ENCODE results near the gene IFNGR2.
"Not testable (repeated sequence)": the region's sequence is repeated elsewhere in the genome, so short reads cannot be mapped to it uniquely, and the experiment has no call there.

The IFNGR2 gene

DNA sequence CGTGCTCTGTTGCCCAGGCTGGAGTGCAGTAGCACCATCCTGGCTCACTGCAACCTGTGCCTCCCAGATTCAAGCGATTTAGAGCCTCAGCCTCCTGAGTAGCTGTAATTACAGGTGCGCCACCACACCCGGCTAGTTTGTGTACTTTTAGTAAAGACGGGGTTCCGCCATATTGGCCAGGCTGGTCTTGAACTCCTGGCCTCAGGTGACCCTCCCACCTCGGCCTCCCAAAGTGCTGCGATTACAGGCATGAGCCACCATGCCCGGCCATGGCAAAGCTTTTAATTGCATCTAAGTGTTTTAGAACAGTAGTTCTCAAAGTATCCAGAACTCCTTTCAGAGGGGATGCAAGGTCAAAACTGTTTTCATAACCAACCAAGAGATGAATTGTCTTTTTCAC lies 25.1 kb upstream of the IFNGR2 start:
- no peak for DNase-seq

DNA sequence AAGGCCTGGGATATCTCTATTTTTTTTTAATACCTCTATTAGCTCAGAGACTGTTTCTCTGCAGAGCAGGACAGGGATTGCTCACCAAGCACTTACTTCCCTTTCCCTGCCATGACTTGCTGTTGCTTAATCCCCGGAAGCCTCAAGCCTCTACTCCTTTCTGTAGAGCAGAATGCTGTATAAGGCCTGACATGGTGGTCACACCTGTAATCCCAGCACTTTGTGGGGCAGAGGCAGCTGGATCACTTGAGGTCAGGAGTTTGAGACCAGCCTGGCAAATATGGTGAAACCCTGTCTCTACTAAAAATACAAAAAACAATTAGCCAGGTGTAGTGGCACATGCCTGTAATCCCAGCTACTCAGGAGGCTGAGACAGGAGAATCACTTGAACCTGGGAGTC lies 23.3 kb upstream of the IFNGR2 start:
- DNase-seq: peak; percentile 71

DNA sequence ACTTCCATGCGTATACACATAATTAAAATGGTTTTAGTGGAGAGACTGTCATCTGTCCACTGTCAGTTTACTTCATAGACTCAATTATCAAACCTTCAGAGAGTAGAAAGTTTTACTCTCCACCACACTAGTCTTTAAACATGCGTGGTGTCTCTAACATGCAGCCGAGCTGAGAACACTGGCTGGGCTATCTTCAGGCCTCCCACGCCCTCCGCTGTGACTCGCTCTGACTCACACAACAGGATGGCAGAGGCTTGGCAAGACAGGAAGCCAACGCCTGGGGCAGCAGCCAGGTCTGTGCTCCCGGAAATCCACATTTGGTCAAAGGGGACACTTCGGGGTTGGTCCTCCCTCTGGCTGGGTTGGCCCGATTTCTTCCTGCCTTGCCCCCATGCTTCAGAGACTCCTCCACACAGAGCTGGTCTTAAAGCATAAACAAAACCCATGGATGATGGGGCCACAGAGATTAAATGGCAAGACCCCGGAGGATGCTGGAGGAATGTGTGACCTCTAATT lies 22.7 kb upstream of the IFNGR2 start:
- DNase-seq: peak; percentile 93

DNA sequence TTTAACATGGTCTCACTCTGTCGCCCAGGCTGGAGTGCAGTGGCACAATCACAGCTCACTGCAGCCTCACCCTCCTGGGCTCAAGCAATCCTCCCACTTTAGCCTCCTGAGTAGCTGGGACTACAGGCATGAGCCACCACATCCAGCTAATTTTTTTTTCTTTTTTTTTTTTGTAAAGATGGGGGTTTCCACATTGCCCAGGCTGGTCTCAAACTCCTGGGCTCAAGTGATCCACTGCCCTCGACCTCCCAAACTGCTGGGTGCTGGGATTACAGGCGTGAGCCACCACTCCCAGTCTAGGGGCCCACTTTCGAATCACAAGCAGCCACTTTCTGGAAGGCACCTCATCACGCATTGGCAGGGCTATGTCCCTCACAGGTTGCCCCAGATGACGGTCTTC lies 21.8 kb upstream of the IFNGR2 start:
- not testable (repeated sequence) for DNase-seq

DNA sequence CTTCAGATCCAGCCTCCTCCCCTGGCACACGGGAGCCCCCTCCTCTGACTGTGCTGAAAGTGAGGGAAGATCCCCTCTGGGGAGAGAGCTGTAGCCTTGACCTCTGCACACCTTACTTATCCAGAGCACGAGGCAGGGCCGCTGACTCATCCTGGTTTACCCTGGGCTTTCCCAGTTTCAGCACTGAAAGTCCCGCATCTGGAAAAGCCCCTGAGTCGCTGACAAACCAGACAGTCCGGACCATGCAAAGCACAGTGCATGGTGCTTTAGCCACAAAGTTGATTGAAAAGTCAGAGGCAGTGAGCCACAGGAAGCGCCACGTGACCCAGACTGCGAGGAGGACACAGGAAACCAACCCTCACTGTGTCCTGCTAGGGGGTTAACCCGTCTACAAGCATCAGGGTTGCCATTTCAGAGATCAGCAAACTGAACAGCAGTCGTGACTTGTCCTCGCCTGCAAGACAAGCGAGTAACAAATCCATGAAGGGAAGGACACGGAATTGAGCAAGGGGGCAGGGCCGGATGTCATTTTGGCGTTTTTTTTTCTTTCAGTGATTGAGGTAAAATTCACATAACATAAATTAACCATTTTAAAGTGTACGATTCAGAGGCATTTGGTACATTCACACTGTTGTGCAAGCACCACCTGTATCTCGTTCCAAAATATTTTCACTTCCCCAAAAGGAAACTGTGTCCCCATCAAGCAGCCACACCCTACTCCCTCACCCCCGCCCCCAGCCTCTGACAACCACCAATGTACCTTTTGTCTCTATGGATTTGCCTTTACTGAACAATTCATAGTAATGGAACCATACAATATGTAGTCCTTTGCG lies 19.9 kb upstream of the IFNGR2 start:
- peak; percentile 90 for DNase-seq

DNA sequence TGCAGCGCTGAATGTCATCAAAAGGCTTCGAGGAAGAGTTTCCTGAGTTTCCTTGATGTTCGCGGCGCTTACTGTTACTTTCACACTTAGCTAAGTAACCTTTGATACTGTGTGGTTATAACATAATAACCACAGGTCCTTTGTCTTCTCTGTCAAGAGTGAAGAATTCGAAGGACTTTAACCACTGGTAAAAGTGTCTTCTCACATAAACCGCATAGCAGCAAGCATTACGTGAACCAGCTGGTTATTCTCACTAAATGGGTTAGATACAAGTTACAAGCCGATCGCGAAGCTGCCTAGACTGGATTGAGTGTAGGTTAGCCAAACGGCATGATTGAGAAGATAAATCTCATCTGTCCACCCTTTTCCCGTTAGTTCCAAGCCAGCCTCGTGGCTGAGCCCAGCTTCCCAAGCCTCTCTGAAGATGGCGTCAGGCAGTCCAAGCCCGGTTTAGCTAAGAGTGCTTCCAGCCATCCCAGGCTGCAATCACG lies 18.3 kb upstream of the IFNGR2 start:
- DNase-seq: peak; percentile 59

DNA sequence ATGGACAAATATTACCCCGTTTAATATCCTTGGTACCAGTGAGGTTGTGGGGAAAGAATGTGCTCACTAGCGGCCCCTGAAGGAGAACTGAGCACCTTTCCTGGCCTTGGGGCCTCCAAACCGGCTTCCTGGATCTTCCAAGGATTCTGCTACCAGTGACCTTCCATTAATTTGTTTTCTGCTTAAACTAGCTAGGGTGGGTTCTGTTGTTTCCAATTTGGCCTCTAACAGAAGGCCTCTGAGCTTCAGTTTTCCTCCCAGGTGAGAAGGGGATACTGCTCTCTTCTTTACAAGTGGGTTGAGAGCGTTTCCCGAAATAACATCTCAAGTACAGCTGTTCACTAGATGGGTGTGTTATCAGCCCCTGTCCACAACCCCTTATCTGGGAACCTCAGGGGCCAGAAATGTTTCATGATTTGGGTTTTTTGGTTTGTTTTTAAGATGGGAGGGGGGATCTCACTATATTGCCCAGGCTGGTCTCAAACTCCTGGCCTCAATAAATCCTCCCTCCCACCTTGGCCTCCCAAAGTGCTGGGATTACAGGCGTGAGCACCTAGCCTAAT lies 16.9 kb upstream of the IFNGR2 start:
- no peak for DNase-seq

DNA sequence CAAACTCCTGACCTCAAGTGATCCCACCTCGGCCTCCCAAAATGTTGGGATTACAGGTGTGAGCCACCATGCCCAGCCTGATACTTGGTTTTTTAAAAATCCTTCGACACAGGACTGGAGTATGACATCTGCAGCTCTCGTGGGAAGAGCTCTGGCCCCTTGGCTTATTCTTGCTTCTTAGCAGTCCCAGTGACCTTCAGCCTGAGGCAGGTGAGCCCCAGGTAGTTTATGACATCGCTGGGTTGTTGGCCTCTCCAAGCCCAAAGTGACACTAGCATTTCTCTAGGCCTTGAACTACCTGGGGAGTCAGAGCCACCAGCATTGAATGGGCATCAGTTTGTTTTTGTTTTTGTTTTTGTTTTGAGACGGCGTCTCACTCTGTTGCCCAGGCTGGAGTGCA lies 15.9 kb upstream of the IFNGR2 start:
- no peak for DNase-seq

DNA sequence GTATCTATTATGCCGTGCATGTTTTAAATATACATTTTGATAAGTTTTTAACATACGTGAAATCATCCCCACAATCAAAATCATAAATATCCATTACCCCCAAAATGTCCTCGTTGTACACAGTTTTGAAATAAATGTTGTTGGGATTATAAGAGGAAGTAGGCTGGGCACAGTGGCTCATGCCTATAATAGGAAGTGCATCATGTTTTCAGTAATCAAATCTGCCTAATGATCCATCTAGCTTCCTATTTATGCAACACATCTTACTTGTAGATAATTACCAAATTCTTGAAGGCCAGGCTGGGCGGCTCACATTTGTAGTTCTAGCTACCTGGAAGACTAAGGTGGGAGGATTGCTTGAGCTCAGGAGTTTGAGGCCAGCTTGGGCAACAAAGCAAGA lies 15.0 kb upstream of the IFNGR2 start:
- DNase-seq: peak; percentile 41

DNA sequence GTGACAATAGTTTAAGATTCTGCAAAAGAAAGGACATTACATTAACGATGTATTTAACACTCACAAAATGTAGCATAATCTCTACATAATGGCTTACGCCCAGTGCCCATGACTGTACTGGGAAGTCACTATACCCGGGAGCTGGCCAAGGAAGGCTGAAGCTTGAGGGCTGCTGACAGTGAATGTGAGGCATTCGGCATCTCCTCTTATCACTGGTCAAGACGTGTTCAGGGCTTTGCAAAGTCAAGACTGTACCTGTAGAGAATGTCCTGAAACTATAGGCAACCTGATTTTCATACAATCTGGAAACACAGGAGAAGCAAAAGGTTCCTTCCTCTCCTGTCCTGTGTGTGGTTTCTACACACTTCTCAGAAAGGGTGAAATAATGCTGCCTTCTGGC lies 12.7 kb upstream of the IFNGR2 start:
- no peak for DNase-seq

DNA sequence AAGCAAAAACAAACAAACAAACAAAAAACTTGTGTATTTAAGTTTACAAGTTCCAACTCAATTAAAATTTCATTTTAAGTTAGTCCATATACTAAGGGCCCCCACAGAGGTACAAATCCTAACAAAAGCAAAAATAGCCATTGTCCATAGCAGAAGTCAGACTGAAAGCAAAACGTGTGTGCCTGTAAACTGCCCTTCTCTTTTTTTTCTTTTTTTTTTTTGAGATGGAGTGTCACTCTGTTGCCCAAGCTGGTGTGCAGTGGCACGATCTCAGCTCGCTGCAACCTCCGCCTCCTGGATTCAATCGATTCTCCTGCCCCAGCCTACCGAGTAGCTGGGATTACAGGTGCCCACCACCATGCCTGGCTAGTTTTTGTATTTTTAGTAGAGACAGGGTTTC lies 11.6 kb upstream of the IFNGR2 start:
- no peak for DNase-seq

DNA sequence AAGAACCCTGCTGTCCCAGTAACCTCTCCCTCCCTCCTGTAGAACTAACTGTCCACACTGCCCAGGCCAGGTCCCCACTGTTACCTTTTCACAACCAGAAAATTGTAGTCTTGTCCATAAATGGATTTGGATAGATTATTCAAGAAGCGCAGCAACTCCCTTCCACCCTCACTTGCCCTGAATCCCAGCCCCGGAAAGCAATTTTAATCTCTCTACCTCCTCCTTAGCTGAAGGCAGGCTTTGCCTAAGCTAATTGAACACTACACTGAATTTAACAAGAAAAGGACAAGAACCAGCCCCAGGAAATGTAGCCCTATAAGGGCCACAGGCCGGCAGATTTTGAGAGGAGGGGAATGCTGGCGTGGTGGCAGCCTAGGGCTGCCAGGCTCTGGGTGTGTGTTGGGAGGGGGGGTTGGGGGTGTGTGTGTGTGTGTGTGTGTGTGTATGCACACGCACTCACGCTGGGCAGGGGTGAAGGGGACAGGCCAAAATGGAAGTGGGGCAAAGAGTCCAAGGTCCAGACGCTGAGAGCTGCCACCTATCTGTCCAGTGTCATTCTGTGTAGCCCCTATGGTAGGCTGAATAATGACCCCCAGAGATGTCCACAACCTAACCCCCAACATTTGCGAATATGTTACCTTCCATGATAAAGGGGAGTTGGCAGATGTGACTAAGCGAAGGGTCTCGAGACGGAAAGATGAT lies 10.8 kb upstream of the IFNGR2 start:
- no peak for DNase-seq

DNA sequence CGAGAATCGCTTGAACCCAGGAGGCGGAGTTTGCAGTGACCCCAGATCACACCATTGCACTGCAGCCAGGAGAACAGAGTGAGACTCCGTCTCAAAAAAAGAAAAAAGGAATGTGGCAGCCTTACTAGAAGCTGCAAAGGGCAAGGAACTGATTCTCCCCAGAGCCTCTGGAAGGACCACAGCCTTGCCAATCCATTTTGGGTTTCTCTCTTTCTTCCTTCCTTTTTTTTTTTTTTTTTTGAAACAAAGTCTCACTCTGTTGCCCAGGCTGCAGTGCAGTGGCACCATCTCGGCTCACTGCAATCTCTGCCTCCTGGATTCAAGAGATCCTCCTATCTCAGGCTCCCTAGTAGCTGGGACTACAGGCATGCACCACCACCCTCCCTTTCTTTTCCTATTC lies 9.9 kb upstream of the IFNGR2 start:
- no peak for DNase-seq

DNA sequence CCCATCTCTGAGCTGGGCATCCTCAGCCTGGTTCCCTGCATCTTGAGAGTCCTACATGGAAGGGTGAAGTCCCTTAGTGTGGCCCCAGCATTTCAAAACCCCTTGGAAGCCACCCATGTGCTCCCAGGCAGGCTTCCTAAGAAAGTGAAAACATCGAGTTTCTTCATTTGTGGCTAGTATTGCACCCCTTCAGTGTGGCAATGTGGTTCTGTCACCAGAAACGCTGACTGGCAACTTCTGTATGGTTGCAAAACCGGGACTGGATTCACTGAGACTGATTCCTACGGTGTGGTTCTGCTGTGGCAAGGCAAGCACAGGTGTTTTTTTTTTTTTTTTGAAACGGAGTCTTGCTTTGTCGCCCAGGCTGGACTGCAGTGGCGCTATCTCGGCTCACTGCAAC lies 9.0 kb upstream of the IFNGR2 start:
- peak; percentile 62 for DNase-seq

DNA sequence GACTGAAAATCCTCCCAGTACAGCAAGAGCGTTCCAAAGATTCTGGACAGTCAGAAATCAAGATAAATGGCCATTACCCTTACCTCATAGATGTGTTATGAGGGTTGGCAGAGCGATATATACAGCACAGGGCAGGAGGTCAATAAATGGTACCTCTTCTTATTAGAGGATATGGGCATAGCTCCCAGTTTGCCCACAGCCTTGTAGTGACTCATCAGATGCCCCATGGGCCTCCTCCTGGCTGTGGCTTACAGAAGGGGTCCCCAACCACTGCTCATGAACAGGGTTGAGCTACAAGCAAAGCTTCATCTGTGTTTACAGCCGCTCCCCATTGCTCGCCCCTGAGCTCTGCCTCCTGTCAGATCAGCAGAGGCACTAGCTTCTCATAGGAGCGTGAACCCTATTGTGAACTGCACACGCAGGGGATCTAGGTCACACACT lies 7.3 kb upstream of the IFNGR2 start:
- no peak for DNase-seq

DNA sequence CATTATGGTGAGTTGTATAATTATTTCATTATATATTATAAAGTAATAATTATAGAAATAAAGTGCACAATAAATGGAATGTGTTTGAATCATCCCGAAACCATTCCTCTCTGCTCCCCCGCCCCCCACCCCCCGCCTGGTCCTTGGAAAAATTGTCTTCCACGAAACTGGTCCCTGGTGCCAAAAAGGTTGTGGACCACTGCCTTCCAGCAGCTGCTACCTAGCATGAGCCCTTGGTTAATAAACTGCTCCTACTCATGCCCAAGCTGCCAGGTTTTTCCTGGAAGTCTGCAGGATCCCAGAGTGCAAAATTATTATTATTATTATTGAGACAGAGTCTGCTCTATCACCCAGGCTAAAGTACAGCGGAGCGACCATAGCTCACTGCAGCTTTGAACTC lies 6.8 kb upstream of the IFNGR2 start:
- no peak for DNase-seq

DNA sequence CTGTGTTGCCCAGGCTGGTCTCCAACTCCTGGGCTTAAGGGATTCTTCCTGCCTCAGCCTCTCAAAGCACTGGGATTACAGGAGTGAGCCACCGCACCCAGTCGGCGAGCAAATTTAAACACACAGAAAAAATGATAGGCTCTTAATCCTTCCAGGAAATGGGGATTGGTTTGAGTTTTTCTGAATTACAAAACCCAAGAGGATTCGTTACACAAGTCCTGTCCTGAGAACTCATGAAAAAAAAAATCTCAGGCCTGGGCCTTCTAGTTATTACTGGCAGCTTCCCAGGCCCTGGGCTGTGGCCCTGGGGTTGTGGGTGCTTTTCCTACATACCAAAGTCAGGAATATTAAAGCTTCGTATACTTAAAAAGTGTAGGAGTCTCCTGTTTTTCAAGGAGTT lies 6.3 kb upstream of the IFNGR2 start:
- no peak for DNase-seq

DNA sequence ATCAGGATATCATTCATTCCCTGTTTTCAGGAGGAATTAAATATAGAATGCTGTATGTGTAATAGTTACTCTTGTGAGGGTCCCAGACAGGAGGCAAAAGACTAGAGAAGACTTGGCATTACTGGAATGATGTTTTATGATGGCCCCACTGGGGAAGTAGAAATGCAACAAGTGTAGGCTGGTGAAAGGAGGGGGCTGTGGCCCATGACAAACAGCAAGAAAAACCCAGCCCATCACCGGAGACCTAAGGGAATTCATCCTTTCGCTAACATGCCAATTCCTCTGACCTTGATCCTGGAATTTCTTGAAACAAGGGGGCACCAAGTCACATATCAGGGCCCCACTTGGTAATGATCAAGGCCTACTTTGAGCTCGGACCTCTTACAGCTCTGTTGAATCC lies 5.5 kb upstream of the IFNGR2 start:
- DNase-seq: no peak

DNA sequence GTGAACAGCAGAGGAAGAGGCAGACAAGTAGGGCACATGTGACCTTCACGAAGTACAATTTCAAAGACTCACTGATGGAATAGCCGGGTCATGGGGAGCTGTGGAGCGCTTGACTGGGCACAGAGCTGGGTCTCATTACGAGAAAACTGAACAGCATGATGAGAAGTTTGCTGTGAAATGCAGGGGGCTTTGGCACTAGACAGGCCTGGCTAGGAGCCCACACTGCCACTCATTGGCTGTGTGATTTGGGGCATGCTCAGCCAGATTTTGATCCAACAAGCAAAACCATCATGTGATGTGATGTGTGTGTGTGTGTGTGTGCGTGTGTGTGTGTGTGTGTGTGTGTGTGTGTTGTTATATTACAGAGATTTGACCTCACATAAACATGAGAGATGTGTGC lies 4.9 kb upstream of the IFNGR2 start:
- DNase-seq: no peak

DNA sequence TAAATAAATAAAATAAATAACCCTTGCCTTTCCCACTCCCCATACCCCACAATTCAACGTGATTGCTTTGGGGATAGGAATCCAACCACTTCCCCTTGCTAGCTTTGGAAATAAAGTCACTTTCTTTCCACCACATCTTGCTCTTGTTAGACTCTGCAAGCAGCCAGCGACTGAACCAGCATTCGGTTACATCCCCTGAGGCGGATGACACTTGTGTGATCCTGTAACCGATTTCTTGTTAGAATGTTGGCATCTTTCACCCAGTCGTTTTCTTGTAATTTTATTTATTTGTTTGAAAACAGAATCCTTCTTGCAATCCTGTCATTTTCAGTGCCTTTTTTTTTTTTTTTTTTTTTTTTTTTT lies 1.6 kb upstream of the IFNGR2 start:
- DNase-seq: no peak

DNA sequence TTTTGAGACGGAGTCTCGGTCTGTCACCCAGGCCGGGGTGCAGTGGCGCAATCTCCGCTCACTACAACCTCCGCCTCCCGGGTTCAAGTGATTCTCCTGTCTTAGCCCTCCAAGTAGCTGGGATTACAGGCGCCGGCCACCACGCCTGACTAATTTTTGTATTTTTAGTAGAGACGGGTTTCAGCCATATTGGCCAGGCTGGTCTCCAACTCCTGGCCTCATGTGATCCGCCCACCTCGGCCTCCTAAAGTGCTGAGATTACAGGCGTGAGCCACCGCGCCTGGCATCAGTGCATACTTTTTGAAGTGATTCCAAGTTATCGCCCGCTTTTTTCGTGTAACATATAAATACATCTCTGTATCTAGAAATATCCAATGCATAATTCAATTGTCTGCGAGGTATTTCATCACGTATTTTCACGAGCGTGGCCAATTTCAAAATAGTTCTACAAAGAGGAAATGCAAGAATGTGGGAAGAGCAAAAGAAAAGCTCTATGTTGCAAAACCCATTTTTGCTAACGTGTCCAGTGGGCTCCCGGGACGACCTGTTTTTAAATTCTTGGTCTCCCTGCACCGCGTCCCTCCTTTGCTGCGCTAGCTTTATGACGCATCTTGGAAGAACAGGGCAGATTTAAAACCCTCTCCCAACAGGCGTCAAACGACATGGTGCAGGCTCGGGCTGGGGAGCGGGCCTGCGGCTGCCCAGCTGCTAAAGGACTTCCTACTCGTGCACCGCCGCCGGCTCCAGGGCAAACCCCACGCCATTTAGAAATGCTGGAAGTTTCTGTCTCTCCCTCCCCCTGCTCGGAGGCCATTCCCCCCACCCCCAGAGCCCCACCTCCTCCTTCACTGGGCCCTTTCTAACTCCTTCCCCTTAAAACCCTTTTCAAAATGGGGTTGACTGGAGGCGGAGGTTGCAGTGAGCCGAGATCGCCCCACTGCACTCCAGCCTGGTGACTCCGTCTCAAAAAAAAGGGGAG lies 923 bp upstream of the IFNGR2 start:
- peak; percentile 76 for DNase-seq

DNA sequence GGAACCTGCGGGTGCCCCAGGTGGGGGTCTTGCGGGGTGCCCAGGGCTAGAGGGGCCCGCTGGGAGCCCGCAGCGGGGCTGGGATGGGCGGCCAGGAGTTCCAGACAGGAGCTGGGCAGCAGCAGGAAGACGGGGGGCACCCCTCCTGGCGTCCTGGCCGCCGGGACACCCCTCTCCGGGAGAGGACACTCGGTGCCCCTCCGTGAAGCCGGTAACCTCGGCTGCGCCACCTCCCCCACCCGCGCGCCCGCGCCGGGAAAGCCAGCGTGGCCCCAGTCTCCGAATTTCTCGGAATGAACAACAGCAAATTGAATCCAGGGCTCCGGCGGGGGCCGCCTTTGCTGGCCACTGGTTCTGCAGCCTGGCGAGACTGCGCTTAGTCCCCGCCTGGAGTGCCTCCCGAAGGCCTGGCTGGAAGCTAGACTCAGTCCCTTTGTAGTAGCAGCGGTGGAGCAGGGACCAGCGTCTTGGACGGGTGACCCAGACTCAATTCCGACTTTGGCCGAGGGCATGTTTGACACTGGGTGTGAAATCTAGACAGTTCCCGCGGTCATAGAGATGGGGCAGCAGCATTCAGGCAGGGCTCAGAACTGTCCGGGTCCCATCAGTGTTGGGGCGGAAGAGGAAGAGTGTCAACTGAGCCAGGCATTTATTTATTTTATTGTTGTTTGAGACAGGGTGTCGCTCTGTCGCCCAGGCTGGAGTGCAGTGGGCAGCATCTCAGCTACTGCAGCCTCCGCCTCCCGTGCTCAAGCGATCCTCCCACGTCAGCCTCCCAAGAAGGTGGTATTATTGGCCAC lies 773 bp downstream of the IFNGR2 start:
- DNase-seq: peak; percentile 44

Data from CD4-positive, alpha-beta T cell treated with Interleukin-15 for 1 hour (primary cell).